Measurements from ENCODE around the gene LNPEP.

The LNPEP gene

GRCh38 chr5:96961053-96961452, 25.2 kb downstream of the LNPEP start:
- no peak for DNase-seq (ENCODE audit: low spot score)

- DNase-seq (ENCODE audit: low spot score) = no peak
Observed at GRCh38 chr5:96962540-96962991, 26.7 kb downstream of the LNPEP start.

- DNase-seq (ENCODE audit: low spot score) = no peak
Observed at GRCh38 chr5:96963267-96963666, 27.4 kb downstream of the LNPEP start.

GRCh38 chr5:96966801-96967200, 30.9 kb downstream of the LNPEP start:
- no peak for DNase-seq (ENCODE audit: low spot score)

GRCh38 chr5:96967400-96967799, 31.5 kb downstream of the LNPEP start:
- no peak for DNase-seq (ENCODE audit: low spot score)

- DNase-seq (ENCODE audit: low spot score) = no peak
Observed at GRCh38 chr5:96968074-96968473, 32.2 kb downstream of the LNPEP start.

- DNase-seq (ENCODE audit: low spot score) = no peak
Observed at GRCh38 chr5:96968614-96969013, 32.7 kb downstream of the LNPEP start.

GRCh38 chr5:96969366-96969765, 33.5 kb downstream of the LNPEP start:
- DNase-seq (ENCODE audit: low spot score) = no peak

GRCh38 chr5:96972599-96973334, 36.9 kb downstream of the LNPEP start:
- DNase-seq (ENCODE audit: low spot score) = no peak

- no peak for DNase-seq (ENCODE audit: low spot score)
Observed at GRCh38 chr5:96973532-96974401, 37.9 kb downstream of the LNPEP start.

- DNase-seq (ENCODE audit: low spot score) = no peak
Observed at GRCh38 chr5:96975656-96976055, 39.8 kb downstream of the LNPEP start.

GRCh38 chr5:96977228-96977627, 41.3 kb downstream of the LNPEP start:
- no peak for DNase-seq (ENCODE audit: low spot score)

- no peak for DNase-seq (ENCODE audit: low spot score)
Observed at GRCh38 chr5:96978812-96979449, 43.1 kb downstream of the LNPEP start.

- DNase-seq (ENCODE audit: low spot score) = no peak
Observed at GRCh38 chr5:96984506-96985192, 48.8 kb downstream of the LNPEP start.

GRCh38 chr5:96986450-96986849, 50.6 kb downstream of the LNPEP start:
- no peak for DNase-seq (ENCODE audit: low spot score)

GRCh38 chr5:96990102-96990501, 54.2 kb downstream of the LNPEP start:
- no peak for DNase-seq (ENCODE audit: low spot score)

- DNase-seq (ENCODE audit: low spot score) = no peak
Observed at GRCh38 chr5:96991708-96992107, 55.8 kb downstream of the LNPEP start.

- DNase-seq (ENCODE audit: low spot score) = no peak
Observed at GRCh38 chr5:96993760-96994159, 57.9 kb downstream of the LNPEP start.

GRCh38 chr5:96994493-96994892, 58.6 kb downstream of the LNPEP start:
- DNase-seq (ENCODE audit: low spot score) = no peak

- no peak for DNase-seq (ENCODE audit: low spot score)
Observed at GRCh38 chr5:96995419-96995818, 59.5 kb downstream of the LNPEP start.

GRCh38 chr5:96997265-96997859, 61.5 kb downstream of the LNPEP start:
- no peak for DNase-seq (ENCODE audit: low spot score)

GRCh38 chr5:96999856-97000255, 64.0 kb downstream of the LNPEP start:
- no peak for DNase-seq (ENCODE audit: low spot score)
